T-helper 2 cell treated with Interferon-gamma antibody and Interleukin-4, amounts not matched to agents 100 ng/mL and 5 ng/mL, for 36 hours (primary cell): ENCODE measurements around the gene CRTC2. TPM values are rescaled to one million over a fixed set of nuclear protein-coding genes. Genes with fewer than 3 reads are reported as not detected.
"Not testable (repeated sequence)": the region's sequence is repeated elsewhere in the genome, so short reads cannot be mapped to it uniquely, and the experiment has no call there.

ENCODE experiments used
- intact Hi-C: fragments of 100-400 bp; cut with micrococcal nuclease; formaldehyde crosslinking; loops from one replicate; pipeline ENCODE4 v1.15.1; 2023
- total RNA-seq: library from RNA; stranded (reverse); gene quantifications from 2 replicates; pipeline ENCODE4 v1.2.3, GENCODE V29; 2022

The CRTC2 gene, protein sequence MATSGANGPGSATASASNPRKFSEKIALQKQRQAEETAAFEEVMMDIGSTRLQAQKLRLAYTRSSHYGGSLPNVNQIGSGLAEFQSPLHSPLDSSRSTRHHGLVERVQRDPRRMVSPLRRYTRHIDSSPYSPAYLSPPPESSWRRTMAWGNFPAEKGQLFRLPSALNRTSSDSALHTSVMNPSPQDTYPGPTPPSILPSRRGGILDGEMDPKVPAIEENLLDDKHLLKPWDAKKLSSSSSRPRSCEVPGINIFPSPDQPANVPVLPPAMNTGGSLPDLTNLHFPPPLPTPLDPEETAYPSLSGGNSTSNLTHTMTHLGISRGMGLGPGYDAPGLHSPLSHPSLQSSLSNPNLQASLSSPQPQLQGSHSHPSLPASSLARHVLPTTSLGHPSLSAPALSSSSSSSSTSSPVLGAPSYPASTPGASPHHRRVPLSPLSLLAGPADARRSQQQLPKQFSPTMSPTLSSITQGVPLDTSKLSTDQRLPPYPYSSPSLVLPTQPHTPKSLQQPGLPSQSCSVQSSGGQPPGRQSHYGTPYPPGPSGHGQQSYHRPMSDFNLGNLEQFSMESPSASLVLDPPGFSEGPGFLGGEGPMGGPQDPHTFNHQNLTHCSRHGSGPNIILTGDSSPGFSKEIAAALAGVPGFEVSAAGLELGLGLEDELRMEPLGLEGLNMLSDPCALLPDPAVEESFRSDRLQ
- 82.9 and 86.6 TPM in 2 replicates for total RNA-seq

DNA sequence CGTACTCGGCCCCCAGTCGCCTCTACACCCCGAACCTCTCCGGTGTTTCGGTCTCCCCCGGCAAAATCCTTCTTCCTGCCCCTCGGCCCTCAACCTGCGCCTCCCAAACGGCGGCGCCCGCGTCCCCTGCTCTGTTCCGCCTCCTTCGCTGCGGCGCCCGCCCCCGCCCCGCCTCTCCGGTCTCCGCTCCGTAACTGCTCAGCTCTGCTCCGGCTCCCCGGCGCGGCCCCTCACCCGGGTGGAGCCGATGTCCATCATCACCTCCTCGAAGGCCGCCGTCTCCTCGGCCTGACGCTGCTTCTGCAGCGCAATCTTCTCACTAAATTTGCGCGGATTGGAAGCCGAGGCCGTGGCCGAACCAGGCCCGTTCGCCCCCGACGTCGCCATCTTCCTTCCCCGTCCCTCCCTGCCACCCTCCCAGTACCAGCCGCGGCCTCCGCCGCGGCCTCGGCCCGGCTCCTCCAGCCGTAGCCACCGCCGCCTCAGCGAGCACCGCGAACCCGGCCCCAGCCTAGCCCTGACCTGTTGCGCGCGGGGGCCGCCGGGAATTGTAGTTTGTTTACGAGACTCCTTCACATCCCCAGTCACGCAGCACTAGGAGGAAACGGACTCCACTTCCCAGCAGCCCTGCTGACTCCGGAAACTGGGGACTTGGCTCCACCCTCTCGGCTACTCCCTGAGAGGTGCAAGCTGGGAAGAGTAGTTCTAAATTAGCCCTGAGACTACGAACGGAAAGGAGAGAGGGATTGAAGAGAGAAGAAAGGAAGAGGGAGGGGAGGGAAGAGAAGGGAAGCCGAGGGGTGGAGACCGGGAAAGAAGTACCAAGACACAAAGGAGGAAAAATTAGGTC lies at the start of gene CRTC2:
CRTC2 (minus strand) TSS at position 502 of the 850 bp plus-strand sequence; CDS start at position 387, 115 bp downstream.
- intact Hi-C loops, result loop anchor here (1.0 to 2.0 kb wide), 7 partner anchors 9 to 231 kb away; partner anchors contain the start of genes CREB3L4, DENND4B, JTB and RPS27

DNA sequence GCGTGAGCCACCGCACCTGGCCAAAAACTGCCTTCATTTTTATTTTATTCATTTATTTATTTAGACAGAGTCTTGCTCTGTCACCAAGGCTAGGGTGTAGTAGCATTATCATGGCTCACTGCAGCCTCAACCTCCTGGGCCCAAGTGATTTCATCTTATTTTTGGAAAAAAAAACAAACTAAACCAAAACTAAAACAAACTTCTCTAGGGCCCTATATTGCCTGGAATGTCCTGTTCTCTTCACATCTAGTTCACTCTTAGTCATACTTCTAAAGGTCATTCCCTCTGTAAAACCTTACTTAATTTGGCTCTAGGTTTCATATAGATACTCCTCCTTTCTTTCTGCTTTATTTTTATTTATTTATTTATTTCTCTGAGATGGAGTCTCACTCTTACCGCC lies 47.7 kb upstream of the CRTC2 start:
- intact Hi-C loops, result no loop called here

DNA sequence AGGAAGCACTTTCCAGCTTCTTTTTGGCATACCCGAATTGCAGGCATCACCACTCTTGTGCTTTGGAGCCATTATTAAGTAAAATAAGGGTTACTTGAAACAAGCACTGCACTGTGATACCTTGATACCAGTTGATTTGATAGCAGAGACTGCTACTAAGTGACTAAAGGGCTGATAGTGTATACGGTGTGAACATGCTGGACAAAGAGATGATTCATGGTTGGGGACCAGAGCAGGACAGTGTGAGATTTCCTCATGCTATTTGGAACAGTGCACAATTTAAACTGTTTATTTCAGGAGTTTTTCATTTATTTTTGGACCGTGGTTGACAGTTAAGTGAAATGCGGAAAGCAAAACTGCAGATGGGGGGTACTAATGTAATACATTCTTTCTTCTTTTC lies 42.0 kb upstream of the CRTC2 start:
- intact Hi-C loops, result no loop called here

DNA sequence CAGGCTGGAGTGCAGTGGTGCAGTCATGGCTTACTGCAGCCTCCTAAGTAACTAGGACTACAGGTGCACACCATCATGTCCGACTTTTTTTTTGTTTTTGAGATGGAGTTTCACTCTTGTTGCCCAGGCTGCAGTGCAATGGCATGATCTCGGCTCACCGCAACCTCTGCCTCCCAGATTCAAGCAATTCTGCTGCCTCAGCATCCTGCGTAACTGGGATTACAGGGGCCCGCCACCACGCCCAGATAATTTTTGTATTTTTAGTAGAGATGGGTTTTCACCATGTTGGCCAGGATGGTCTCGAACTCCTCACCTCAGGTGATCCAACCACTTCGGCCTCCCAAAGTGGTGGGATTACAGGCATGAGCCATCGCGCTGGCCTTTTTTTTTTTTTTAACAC lies 38.5 kb upstream of the CRTC2 start:
- intact Hi-C loops, result loop anchor here (10.0 kb wide), 1 partner anchor 348 kb away; no protein-coding TSS in a partner anchor

DNA sequence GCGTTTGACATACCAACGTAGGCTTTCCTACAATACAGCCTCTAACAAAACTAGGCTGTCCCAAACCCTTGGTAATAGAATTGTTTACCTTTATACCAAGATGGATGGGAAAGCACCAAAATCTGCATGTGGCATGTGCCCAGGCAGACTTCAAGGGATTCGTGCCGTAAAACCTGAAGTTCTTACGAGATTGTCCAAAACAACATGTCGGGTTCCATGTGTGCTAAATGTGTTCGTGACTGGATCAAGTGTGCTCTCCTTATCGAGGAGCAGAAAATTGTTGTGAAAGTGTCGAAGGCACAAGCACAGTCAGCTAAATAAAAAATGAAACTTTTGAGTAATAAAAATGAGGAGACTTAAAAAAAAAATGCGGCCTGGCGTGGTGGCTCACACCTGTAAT lies 37.2 kb upstream of the CRTC2 start:
- intact Hi-C loops, result loop anchor here (10.0 kb wide), 1 partner anchor 349 kb away; no protein-coding TSS in a partner anchor

DNA sequence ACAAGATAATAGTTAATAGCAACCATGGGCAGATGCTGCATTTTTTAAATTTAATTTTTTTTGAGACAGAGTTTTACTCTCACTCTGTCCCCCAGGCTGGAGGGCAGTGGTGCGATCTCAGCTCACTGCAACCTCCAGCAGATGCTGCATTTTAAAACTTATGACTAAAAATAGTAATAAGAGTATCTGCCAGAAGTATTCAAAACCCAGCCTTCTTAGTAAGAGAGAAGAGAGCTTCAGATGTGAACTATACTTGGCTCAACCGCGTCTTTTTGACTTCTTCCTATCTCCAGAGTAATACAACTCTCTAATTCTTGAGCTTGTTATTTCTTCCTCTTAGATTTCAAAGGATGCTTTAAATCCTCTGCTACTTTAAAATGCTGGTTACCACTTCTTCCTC lies 36.8 kb upstream of the CRTC2 start:
- intact Hi-C loops, result loop anchor here (10.0 kb wide), 1 partner anchor 350 kb away; no protein-coding TSS in a partner anchor

DNA sequence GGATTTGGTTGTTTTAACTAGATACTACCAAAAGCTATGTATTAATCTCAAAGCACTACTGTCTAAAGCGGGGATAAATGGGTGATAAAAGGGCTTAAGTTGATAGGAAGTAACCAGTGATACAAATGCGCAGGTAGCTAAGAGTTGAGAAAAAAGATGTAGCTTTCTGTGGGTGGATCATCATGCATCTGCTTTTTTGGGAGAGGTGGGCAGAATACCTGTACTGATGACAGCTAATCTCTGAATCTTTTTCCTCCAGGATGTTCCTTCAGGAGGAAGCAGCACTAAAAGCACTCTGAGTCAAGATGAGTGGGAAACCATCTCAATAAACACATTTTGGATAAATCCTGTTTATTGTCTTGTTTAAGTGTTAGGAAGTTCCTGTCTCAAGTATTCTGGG lies 33.4 kb upstream of the CRTC2 start:
- intact Hi-C loops, result loop anchor here (2.0 to 10.0 kb wide), 5 partner anchors 167 to 353 kb away; partner anchors contain the start of genes HAX1 and NPR1

DNA sequence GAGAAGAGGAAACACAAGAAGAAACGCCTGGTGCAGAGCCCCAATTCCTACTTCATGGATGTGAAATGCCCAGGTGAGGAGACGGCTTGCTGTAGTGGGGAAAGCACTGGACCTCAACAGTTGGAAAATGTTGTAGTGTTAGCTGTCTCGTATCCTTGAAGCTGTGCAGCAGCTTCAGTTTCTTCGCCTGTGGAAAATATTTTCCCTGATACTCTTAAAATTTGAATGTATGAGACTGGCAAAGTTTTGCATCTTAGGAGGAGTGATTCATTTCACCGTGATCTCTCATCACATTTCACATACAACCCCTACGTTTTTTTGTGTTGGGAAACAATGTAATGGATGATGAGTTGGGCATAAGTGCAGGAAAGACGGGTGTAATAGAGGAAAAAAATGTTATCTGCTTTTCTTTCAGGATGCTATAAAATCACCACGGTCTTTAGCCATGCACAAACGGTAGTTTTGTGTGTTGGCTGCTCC lies 32.8 kb upstream of the CRTC2 start:
- intact Hi-C loops, result loop anchor here (2.0 to 10.0 kb wide), 5 partner anchors 168 to 354 kb away; partner anchors contain the start of genes HAX1 and NPR1

DNA sequence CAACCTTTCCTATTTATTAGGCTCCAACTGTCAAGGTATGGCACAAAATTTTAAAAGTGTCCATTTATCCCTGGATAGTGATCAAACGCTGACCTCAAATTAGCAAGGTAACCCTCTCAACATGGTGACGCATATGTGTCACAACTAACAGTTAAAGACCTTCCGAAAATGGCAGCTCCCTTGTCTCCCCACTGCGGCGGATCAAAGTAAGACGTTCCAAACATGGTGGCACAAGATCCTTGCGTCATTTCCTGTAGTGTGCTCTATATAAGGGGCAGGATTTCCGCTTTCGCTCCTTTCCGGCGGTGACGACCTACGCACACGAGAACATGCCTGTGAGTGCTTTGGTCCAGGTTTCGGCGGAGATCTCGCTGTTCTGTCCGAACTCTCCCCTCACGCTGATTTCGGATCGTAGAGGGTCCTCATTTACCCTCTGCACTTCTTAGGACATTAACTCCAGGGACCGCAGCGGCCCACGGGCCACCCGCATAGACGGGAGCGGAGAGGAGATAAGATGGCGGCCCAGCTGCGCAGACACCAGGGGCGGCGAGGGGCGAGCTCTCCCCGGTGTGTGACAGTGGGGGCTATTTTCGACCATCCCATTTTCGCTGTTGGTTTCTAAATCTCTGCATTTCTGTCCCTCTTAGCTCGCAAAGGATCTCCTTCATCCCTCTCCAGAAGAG lies 32.2 kb upstream of the CRTC2 start, which contains the start of gene RPS27:
RPS27 (plus strand) TSS at position 295 of the 683 bp plus-strand sequence; CDS start at position 330, 35 bp downstream.
- intact Hi-C loops, result loop anchor here (1.0 to 10.0 kb wide), 10 partner anchors 13 to 354 kb away; partner anchors contain the start of genes CRTC2, HAX1, JTB and NPR1

DNA sequence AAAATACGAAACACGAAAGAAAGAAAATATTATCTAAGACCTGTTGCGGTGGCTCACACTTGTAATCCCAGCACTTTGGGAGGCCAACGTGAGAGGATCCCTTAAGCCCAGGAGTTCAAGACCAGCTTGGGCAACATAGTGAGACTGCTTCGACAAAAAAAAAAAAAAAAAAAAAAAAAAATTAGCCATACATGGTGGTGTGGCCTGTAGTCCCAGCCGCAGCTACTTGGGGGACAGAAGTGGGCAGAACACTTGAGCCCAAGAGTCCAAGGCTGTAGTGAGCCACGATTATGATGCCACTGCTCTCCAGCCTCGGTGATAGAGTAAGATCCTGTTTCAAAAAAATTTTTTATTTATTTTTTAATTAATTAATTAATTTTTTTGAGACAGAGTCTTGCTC lies 29.2 kb upstream of the CRTC2 start:
- intact Hi-C loops, result loop anchor here (2.0 kb wide), 1 partner anchor 317 kb away; the partner anchor contains the start of gene ILF2

DNA sequence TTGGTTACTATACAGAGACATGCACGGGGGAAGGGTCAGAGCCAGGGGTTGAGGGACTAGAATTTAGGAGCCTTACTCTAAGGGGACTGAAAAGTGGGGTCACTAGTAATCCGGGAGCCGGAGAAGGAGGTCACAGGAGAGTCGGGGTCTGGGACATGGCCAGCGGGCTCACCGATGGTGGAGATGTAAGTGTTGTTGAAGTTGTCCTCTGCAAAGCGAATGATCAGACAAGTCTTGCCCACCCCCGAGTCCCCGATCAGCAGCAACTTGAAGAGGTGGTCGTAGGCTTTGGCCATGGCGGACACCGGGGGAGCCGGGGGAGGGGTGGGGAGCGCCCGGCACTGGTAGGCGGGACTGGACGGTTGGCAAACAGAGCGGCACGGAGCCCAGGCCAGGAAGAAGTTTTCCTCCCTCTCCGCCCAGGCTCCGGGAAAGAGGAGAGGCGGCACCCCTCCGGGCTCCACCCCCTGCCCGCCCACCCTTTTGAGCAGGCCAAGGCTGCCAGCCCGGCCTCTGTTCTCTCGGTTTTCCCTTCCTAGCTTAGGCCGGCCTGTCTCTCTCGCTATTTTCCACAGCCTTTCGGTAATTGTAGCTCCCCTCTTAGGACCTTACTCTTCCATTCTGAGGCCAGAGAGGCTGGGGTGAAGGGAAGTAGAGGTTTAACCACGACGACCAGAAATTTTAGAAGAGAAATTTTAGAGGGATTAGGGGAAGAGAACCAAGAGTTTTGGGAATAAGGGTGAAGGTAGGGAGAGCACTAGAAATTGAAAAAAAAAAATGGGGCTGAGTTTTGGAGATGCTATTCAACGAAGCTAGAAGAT lies 27.7 kb upstream of the CRTC2 start, which contains the start of gene RAB13:
RAB13 (minus strand) TSS at position 399 of the 821 bp plus-strand sequence; CDS start at position 296, 103 bp downstream.
- intact Hi-C loops, result loop anchor here (1.0 to 2.0 kb wide), 3 partner anchors 165 to 315 kb away; partner anchors contain the start of gene ILF2

DNA sequence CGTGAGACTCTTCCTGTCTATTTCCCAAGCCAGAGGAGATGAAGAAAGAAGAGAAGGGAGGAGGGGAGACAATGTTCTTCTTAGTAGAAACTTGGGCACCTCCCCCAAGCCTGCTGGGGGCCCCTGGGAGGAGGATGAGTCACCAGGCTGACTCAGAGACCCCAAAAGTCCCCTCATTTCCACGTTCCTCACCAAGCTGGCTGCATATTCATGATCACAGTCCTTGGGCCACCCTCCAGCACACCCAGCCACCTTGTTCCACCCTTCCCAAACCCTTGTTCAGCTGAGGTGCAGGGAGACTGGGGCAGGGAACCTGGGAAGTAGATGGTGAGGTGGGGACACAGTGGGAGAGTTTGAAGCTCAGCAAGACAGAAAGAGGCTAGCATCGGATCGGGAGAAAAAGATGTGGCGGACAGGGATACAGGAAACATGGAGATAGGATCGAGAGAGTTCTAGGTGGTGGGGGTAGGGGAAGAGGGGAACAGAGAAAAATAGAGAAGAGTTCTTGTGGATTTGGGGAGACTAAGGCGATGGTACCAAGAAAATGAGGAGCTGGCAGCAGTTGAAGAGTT lies 27.0 kb upstream of the CRTC2 start:
- intact Hi-C loops, result no loop called here

DNA sequence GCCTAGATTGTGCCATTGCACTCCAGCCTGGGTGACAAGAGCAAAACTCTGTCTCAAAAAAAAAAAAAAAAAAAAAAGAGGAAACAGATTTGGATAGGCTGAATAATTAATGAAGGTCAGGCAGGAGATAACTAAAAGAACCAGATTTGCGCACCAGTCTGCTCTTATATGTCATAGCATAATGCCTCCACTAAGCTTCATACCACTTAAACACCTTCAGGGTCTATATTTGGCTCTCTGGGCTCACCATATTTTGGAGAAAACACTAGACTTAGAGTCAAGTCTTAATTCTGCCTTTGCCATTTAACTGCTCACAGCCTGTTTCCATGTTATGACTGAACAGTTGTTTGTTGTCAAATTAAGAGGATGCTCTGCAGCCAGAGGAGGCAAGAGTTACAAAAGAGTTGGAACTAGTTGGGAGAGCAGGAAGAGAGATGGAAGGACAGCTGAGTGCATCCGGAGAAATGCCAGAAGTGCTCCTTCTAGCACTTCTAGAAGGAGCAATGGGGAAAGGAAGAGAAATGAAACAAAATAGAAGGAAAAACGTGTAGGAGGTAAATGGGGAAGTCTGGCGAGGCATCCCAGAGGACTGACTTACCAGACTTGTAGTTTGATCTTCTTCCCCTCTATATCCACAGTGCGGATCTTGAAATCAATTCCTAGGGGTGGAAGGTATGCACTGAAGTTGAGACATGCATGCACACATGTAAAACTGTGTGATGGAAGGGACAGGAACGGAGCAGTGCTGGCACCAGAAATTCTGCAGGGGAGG lies 25.9 kb upstream of the CRTC2 start:
- intact Hi-C loops, result no loop called here

DNA sequence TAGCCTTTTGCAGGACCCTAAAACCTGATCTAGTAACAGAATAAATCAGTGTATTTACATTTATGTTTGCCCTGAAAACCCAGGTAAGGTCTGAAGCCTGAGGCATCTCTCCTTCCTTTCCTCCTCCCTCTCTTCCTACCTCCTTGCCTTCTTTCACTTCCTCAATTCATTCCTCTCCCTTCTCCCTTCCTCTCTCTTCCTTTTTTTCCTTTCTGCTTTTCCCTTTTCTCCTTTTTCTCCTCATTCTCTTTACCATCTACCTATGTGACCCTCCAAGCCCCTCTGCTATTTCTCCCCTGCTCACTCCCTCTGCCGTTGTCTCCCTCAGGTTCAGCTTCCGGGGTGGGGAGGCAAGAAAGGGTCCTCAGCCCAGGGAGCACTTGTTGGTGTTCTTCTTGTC lies 23.3 kb upstream of the CRTC2 start:
- intact Hi-C loops, result not testable (repeated sequence)

DNA sequence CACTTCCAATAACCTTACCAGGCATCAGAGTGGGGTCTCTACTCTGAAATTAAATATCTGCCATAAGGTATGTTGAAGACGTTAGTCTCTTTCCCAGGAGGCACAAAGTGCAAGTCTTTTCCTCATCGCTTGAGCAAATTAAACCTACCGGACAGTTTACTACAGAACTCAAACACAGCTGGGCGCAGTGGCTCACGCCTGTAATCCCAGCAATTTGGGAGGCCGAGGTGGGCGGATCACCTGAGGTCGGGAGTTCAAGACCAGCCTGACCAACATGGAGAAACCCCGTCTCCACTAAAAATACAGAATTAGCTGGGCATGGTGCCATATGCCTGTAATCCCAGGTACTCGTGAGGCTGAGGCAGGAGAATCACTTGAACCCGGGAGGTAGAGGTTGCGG lies 20.7 kb upstream of the CRTC2 start:
- intact Hi-C loops, result loop anchor here (5.0 kb wide), 1 partner anchor 182 kb away; no protein-coding TSS in a partner anchor

DNA sequence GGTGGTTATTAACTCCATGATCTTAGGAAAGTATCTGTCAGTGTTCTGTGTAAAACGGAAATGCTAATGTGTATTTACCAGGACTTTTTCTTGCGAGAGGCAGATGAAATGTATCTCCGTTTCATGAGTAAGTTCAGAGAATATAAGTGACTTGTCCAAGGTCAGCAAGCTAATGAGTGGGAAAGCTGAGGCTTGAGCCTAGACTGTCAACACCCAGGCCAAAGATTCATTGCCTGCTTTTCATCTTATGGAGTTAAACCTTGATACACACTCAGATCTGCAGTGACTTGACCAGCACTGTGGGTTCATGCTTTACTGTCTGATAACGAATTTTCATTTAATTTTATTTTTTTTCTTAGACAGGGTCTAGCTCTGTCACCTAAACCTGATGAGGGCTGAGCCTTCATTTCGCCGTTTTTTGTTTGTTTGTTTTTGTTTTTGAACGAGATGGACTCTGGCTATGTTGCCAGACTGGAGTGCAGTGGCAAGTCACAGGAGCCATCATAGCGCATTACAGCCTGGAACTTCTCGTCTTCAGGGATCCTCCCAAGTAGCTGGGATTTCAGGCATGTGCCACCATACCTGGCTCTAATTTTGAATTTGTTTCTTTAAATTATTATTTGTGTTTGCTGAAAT lies 20.0 kb upstream of the CRTC2 start:
- intact Hi-C loops, result loop anchor here (5.0 kb wide), 1 partner anchor 181 kb away; no protein-coding TSS in a partner anchor
